Measurements from ENCODE around the gene FKBP1B.

The FKBP1B gene

GRCh38 chr2:24054366-24055010 lies 4.9 kb downstream of the FKBP1B start:
- TF ChIP-seq RAD21 (IDR thresholded peaks at IDR 0.05; ENCODE audit: low read depth) (no peak), CREB1 (IDR thresholded peaks at IDR 0.05; ENCODE audit: low read depth) (no peak), TCF12 (IDR thresholded peaks at IDR 0.05; ENCODE audit: low read depth) (no peak), CEBPB (IDR thresholded peaks at IDR 0.05) (no peak), YY1 (IDR thresholded peaks at IDR 0.05; ENCODE audit: low read depth) (no peak), FOXM1 (IDR thresholded peaks at IDR 0.05; ENCODE audit: borderline replicate concordance, low read depth) (no peak), REST (IDR thresholded peaks at IDR 0.05; ENCODE audit: low read depth) (no peak), NFIC (IDR thresholded peaks at IDR 0.05) (no peak), ZBTB7A (IDR thresholded peaks at IDR 0.05; ENCODE audit: low read depth) (no peak), TAF1 (IDR thresholded peaks at IDR 0.05; ENCODE audit: low read depth) (no peak), TEAD4 (IDR thresholded peaks at IDR 0.05) (no peak), EP300 (IDR thresholded peaks at IDR 0.05; ENCODE audit: borderline replicate concordance) (no peak), EGR1 (IDR thresholded peaks at IDR 0.05) (no peak), USF1 (IDR thresholded peaks at IDR 0.05) (no peak)
- TF ChIP-seq, protein P1, sequence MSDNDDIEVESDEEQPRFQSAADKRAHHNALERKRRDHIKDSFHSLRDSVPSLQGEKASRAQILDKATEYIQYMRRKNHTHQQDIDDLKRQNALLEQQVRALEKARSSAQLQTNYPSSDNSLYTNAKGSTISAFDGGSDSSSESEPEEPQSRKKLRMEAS (IDR thresholded peaks at IDR 0.05) = no peak

GRCh38 chr2:24055750-24056149 lies 6.2 kb downstream of the FKBP1B start:
- TF ChIP-seq TEAD4 (IDR thresholded peaks at IDR 0.05) (no peak), YY1 (IDR thresholded peaks at IDR 0.05; ENCODE audit: low read depth) (no peak), TCF12 (IDR thresholded peaks at IDR 0.05; ENCODE audit: low read depth) (no peak), EP300 (IDR thresholded peaks at IDR 0.05; ENCODE audit: borderline replicate concordance) (no peak), ZBTB7A (IDR thresholded peaks at IDR 0.05; ENCODE audit: low read depth) (no peak), REST (IDR thresholded peaks at IDR 0.05; ENCODE audit: low read depth) (no peak), CEBPB (IDR thresholded peaks at IDR 0.05) (no peak), NFIC (IDR thresholded peaks at IDR 0.05) (no peak), CREB1 (IDR thresholded peaks at IDR 0.05; ENCODE audit: low read depth) (no peak), RAD21 (IDR thresholded peaks at IDR 0.05; ENCODE audit: low read depth) (no peak), USF1 (IDR thresholded peaks at IDR 0.05) (no peak), TAF1 (IDR thresholded peaks at IDR 0.05; ENCODE audit: low read depth) (no peak), EGR1 (IDR thresholded peaks at IDR 0.05) (no peak), FOXM1 (IDR thresholded peaks at IDR 0.05; ENCODE audit: borderline replicate concordance, low read depth) (no peak)
- TF ChIP-seq, protein P1 (IDR thresholded peaks at IDR 0.05) = no peak

DNA sequence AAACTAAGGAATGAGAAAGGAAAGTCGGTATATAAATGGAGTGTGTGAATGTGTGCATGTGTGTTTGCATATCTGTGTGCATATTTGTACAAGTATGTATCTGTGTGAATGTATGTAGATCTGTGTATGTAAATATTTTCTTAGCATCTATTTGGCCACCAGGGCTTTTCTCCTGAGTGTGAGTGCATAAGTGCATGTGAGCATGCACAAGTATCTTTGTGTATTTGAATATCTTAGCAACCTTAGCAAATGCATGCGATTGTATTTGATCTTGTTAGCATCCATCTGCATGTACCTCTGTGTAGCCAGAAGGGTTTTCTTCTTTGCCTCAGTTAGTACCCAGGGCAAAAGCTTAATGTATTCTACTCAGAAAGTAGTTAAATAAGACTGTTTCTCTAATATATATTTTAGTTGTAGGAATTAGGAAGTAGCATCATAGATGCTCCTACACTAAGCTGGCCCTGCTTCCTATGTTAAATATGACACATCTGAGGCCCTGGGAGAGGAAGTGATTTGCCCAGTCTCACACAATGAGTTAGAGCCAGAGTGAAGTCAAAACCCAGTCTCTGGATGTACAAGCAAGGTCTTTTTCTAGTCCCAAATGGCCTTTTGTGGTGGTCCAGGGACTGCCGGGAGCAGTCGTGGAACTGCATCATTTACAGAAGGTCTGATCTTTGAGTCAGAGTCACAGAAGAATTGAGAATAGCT lies 9.2 kb downstream of the FKBP1B start:
- no peak for TF ChIP-seq EP300 (IDR thresholded peaks at IDR 0.05; ENCODE audit: borderline replicate concordance)

GRCh38 chr2:24065341-24065740 lies 15.8 kb downstream of the FKBP1B start:
- TF ChIP-seq YY1 (IDR thresholded peaks at IDR 0.05; ENCODE audit: low read depth) (no peak), TCF12 (IDR thresholded peaks at IDR 0.05; ENCODE audit: low read depth) (no peak), TEAD4 (IDR thresholded peaks at IDR 0.05) (no peak), FOXM1 (IDR thresholded peaks at IDR 0.05; ENCODE audit: borderline replicate concordance, low read depth) (no peak), CEBPB (IDR thresholded peaks at IDR 0.05) (no peak), CREB1 (IDR thresholded peaks at IDR 0.05; ENCODE audit: low read depth) (no peak), USF1 (IDR thresholded peaks at IDR 0.05) (no peak), NFIC (IDR thresholded peaks at IDR 0.05) (no peak), EGR1 (IDR thresholded peaks at IDR 0.05) (no peak), RAD21 (IDR thresholded peaks at IDR 0.05; ENCODE audit: low read depth) (no peak), ZBTB7A (IDR thresholded peaks at IDR 0.05; ENCODE audit: low read depth) (no peak), EP300 (IDR thresholded peaks at IDR 0.05; ENCODE audit: borderline replicate concordance) (no peak), TAF1 (IDR thresholded peaks at IDR 0.05; ENCODE audit: low read depth) (no peak)
- TF ChIP-seq, protein P1 (IDR thresholded peaks at IDR 0.05) = no peak

Measured in Ishikawa (cell line).